Liver (tissue), 9 donors: Measurements from ENCODE around the gene POLR3H. TPM values are rescaled to one million over a fixed set of nuclear protein-coding genes. Genes with fewer than 3 reads are reported as not detected.
A peak's percentile ranks its signal among the peaks of the same experiment; 100 is the strongest.

Experiments used
- DNase-seq: peaks from one replicate; pipeline ENCODE4 v3.0.0-alpha.2; 2017; ENCODE audit warnings: low spot score
- H3K27ac ChIP-seq, 2 donors: one replicate each; pipeline ENCODE4 v1.7.0; 2013; ENCODE audit warnings: inconsistent platforms in 2 of 2, low read length in 2 of 2, control low read depth in 1 of 2, low read depth in 1 of 2, mild to moderate bottlenecking in 1 of 2
- H3K27me3 ChIP-seq, 4 donors: one replicate each; pipeline versions ENCODE4 v1.6.1 to v1.7.0; 2013; ENCODE audit warnings: low read length in 3 of 4, inconsistent platforms in 1 of 4, mild to moderate bottlenecking in 1 of 4, moderate library complexity in 1 of 4; ENCODE audit not compliant: control insufficient read depth in 4 of 4, insufficient read depth in 4 of 4
- H3K36me3 ChIP-seq, 4 donors: one replicate each; pipeline versions ENCODE4 v1.6.1 to v1.7.0; 2013; ENCODE audit warnings: low read length in 3 of 4, mild to moderate bottlenecking in 3 of 4, low read depth in 1 of 4, moderate library complexity in 1 of 4; ENCODE audit not compliant: control insufficient read depth in 4 of 4, insufficient read depth in 3 of 4
- H3K4me1 ChIP-seq, 4 donors: one replicate each; pipeline versions ENCODE4 v1.6.1 to v1.7.0; 2013; ENCODE audit warnings: low read length in 3 of 4, mild to moderate bottlenecking in 3 of 4, moderate library complexity in 1 of 4; ENCODE audit not compliant: control insufficient read depth in 4 of 4, insufficient read depth in 4 of 4
- H3K4me3 ChIP-seq, 3 donors: one replicate each; pipeline versions ENCODE4 v1.6.1 to v1.7.0; 2013; ENCODE audit warnings: low read length in 3 of 3, control low read depth in 1 of 3, low read depth in 1 of 3, mild to moderate bottlenecking in 1 of 3
- H3K9ac ChIP-seq, 2 donors: one replicate each; pipeline ENCODE4 v1.7.0; 2013; ENCODE audit warnings: low read length in 2 of 2, mild to moderate bottlenecking in 2 of 2, moderate library complexity in 2 of 2, control low read depth in 1 of 2, low read depth in 1 of 2
- H3K9me3 ChIP-seq, 4 donors: one replicate each; pipeline versions ENCODE4 v1.6.1 to v1.7.0; 2013; ENCODE audit warnings: low read length in 3 of 4; ENCODE audit not compliant: control insufficient read depth in 4 of 4
- ATF3 ChIP-seq: IDR thresholded peaks from 2 replicates; pipeline ENCODE4 v1.6.1; 2016; ENCODE audit warnings: antibody characterized with exemption
- CTCF ChIP-seq: fragments of 150-350 bp; IDR thresholded peaks from 2 replicates; pipeline ENCODE4 v1.5.1; 2017; ENCODE audit warnings: improper control_type of control experiment, low read depth, low read length; ENCODE audit not compliant: missing input control
- EGR1 ChIP-seq, 2 donors: IDR thresholded peaks; 2 replicates each; pipeline ENCODE4 v1.6.1; 2016 to 2018; ENCODE audit warnings: antibody characterized with exemption in 2 of 2, low read depth in 2 of 2
- FOXA1 ChIP-seq: IDR thresholded peaks from 2 replicates; pipeline ENCODE4 v1.6.1; 2016; ENCODE audit warnings: antibody characterized with exemption
- FOXA2 ChIP-seq: IDR thresholded peaks from 2 replicates; pipeline ENCODE4 v1.6.1; 2016; ENCODE audit warnings: antibody characterized with exemption
- GABPA ChIP-seq, 2 donors: IDR thresholded peaks in 1 of 2; conservative IDR thresholded peaks in 1 of 2; 2 replicates each; pipeline ENCODE4 v1.6.1; 2016; ENCODE audit warnings: antibody characterized with exemption in 2 of 2, mild to moderate bottlenecking in 1 of 2, moderate library complexity in 1 of 2
- HNF4A ChIP-seq, 2 donors: conservative IDR thresholded peaks; 2 replicates each; pipeline ENCODE4 v1.6.1; 2016; ENCODE audit warnings: antibody characterized with exemption in 2 of 2, mild to moderate bottlenecking in 2 of 2
- HNF4G ChIP-seq: IDR thresholded peaks from 2 replicates; pipeline ENCODE4 v1.6.1; 2016; ENCODE audit warnings: antibody characterized with exemption
- JUND ChIP-seq, 2 donors: IDR thresholded peaks; 2 replicates each; pipeline ENCODE4 v1.6.1; 2016; ENCODE audit warnings: antibody characterized with exemption in 2 of 2
- MAX ChIP-seq: IDR thresholded peaks from 2 replicates; pipeline ENCODE4 v1.6.1; 2016; ENCODE audit warnings: antibody characterized with exemption
- NR2F2 ChIP-seq: IDR thresholded peaks from 2 replicates; pipeline ENCODE4 v1.6.1; 2016; ENCODE audit warnings: antibody characterized with exemption
- RAD21 ChIP-seq, 2 donors: IDR thresholded peaks; 2 replicates each; pipeline ENCODE4 v1.6.1; 2016; ENCODE audit warnings: antibody characterized with exemption in 2 of 2, mild to moderate bottlenecking in 2 of 2
- REST ChIP-seq: IDR thresholded peaks from 2 replicates; pipeline ENCODE4 v1.6.1; 2016; ENCODE audit warnings: antibody characterized with exemption, mild to moderate bottlenecking
- RXRA ChIP-seq, 2 donors: IDR thresholded peaks; 2 replicates each; pipeline ENCODE4 v1.6.1; 2017 to 2018; ENCODE audit warnings: antibody characterized with exemption in 2 of 2, mild to moderate bottlenecking in 1 of 2
- SP1 ChIP-seq: IDR thresholded peaks from 2 replicates; pipeline ENCODE4 v1.6.1; 2018; ENCODE audit warnings: antibody characterized with exemption, mild to moderate bottlenecking
- TAF1 ChIP-seq: conservative IDR thresholded peaks from 2 replicates; pipeline ENCODE4 v1.6.1; 2016; ENCODE audit warnings: antibody characterized with exemption, mild to moderate bottlenecking
- YY1 ChIP-seq: IDR thresholded peaks from 2 replicates; pipeline ENCODE4 v1.6.1; 2016; ENCODE audit warnings: antibody characterized with exemption, mild to moderate bottlenecking
- ZBTB33 ChIP-seq: IDR thresholded peaks from 2 replicates; pipeline ENCODE4 v1.6.1; 2016; ENCODE audit warnings: antibody characterized with exemption
- WGBS: extraction: QIAGEN DNeasy Blood & Tissue Kit; methylation state at CpG from one replicate; pipeline ENCODE4 v1.1.7; 2013; 5-methylcytosine and 5-hydroxymethylcytosine counted together
- polyA plus RNA-seq, 2 donors: library from polyadenylated mRNA; stranded (reverse) in 1 of 2; unstranded in 1 of 2; fragments of 200-250 nt in 1 of 2; fragments of >200 nt in 1 of 2; fragmentation: Nextera tagmentation in 1 of 2; extraction: Ambion mirVana in 1 of 2; gene quantifications; one replicate each; pipeline versions ENCODE4 v1.2.1 to v1.2.3, GENCODE V29; 2013 to 2015
- total RNA-seq, 2 donors: library from RNA; depleted of rRNA; stranded (reverse); fragments of >200 nt; gene quantifications; one replicate each; pipeline ENCODE4 v1.2.3, GENCODE V29; 2014
- donor health status: healthy.
- donor health status: healthy.
- donor health status: healthy.
- donor health status: healthy.
- donor health status: healthy.

POLR3H gene
- total and polyA plus RNA-seq, 4 donors, result 11.7 to 37.7 (median 27.1) TPM

- Histone ChIP-seq H3K4me1 (peaks cover 8 to 24% (median 17%) of the 10 kb centered on the region in 4 donors), H3K4me3 (peak within 1 kb of the TSS; percentile 78 to 81 (median 80)), H3K27me3 (no peaks in the 10 kb centered on the region), H3K27ac (peak within 1 kb of the TSS; percentile 36 to 72), H3K9me3 (no peaks in the 10 kb centered on the region), H3K36me3 (peaks cover 0 to 6% (median 2%) of the 10 kb centered on the region in 4 donors), H3K9ac (peak within 1 kb of the TSS; percentile 48 to 66)
- WGBS, result under 1% methylated on average over 61 of the region's 61 CpGs
- TF ChIP-seq SP1, result peak; percentile 95
- peak; percentile 70 to 90 for TF ChIP-seq GABPA (IDR thresholded peaks at IDR 0.05 in 1 of 2, conservative IDR thresholded peaks at IDR 0.05 in 1 of 2)
- peak; percentile 61 for TF ChIP-seq NR2F2
- peak; percentile 71 to 80 for TF ChIP-seq RXRA (IDR thresholded peaks at IDR 0.05)
- TF ChIP-seq ATF3, result no peak
- no peak for TF ChIP-seq FOXA1
- TF ChIP-seq MAX, result peak; percentile 88
- TF ChIP-seq ZBTB33, result no peak
- peak; percentile 87 for TF ChIP-seq TAF1
- peak; percentile 92 for TF ChIP-seq YY1
- peak; percentile 43 for TF ChIP-seq HNF4G
- peak; percentile 91 for TF ChIP-seq REST
- peak; percentile 89 to 93 for TF ChIP-seq EGR1 (IDR thresholded peaks at IDR 0.05; ENCODE audit: low read depth in 2 of 2)
- peak in 1 of 2 donors; percentile 52 for TF ChIP-seq JUND (IDR thresholded peaks at IDR 0.05)
- peak; percentile 48 to 52 for TF ChIP-seq HNF4A (conservative IDR thresholded peaks at IDR 0.05)
- TF ChIP-seq CTCF, result no peak
- TF ChIP-seq FOXA2, result no peak
- TF ChIP-seq RAD21 (IDR thresholded peaks at IDR 0.05), result peak; percentile 46 to 47
- peak; percentile 100 for DNase-seq
These were observed 45.3 kb upstream of the POLR3H start, which contains the start of gene PMM1 for GRCh38 chr22:41589391-41590241. Gene PMM1 (minus strand): TSS chr22:41589840. CDS start chr22:41589805, 35 bp downstream.
